Keratinocyte (primary cell): Measurements from ENCODE around the gene ABCC9. TPM values are rescaled to one million over a fixed set of nuclear protein-coding genes. Genes with fewer than 3 reads are reported as not detected.

Source experiments
- DNase-seq: peaks from one replicate; pipeline ENCODE4 v3.0.0-alpha.2; 2011; ENCODE audit warnings: low read depth, missing footprints, low spot score
- FAIRE-seq: peaks from 2 replicates; lab custom pipeline; 2011; peaks lifted over from hg19 to GRCh38; lab: Jason Lieb, UNC
- H2AFZ ChIP-seq: 2 replicates; pipeline ENCODE4 v1.6.0; 2012; ENCODE audit warnings: low read length, control low read depth, inconsistent platforms; ENCODE audit not compliant: control insufficient read depth
- H3K27ac ChIP-seq: 2 replicates; pipeline ENCODE4 v1.5.1; 2011; ENCODE audit warnings: low read length; ENCODE audit not compliant: control insufficient read depth, insufficient read depth
- H3K27me3 ChIP-seq: 3 replicates; pipeline ENCODE4 v1.6.0; 2011; ENCODE audit warnings: low read length; ENCODE audit not compliant: control insufficient read depth, insufficient read depth; ENCODE audit errors: extremely low read depth
- H3K36me3 ChIP-seq, 2 experiments: 2 replicates in 1 of 2; 3 replicates in 1 of 2; pipeline ENCODE4 v1.5.1; 2011; ENCODE audit warnings: low read length in 2 of 2, mild to moderate bottlenecking in 1 of 2; ENCODE audit not compliant: control insufficient read depth in 2 of 2, insufficient read depth in 2 of 2; ENCODE audit errors: extremely low read depth in 1 of 2
- H3K4me1 ChIP-seq: 3 replicates; pipeline ENCODE4 v1.5.1; 2011; ENCODE audit warnings: low read length; ENCODE audit not compliant: control insufficient read depth, insufficient read depth; ENCODE audit errors: extremely low read depth
- H3K4me2 ChIP-seq: 3 replicates; pipeline ENCODE4 v1.6.0; 2011; ENCODE audit warnings: low read depth, low read length; ENCODE audit not compliant: control insufficient read depth, insufficient read depth; ENCODE audit errors: extremely low read depth
- H3K4me3 ChIP-seq, 3 experiments: fragments of 200-600 bp in 1 of 3; sonication (generic) in 1 of 3; 2 replicates in 2 of 3; 3 replicates in 1 of 3; pipeline ENCODE4 v1.5.1; 2011 to 2016; ENCODE audit warnings: low read length in 3 of 3, mild to moderate bottlenecking in 3 of 3, control low read depth in 2 of 3, inconsistent platforms in 1 of 3, low read depth in 1 of 3, mixed read lengths in 1 of 3, mixed run types in 1 of 3, moderate library complexity in 1 of 3; ENCODE audit not compliant: control insufficient read depth in 2 of 3, insufficient read depth in 2 of 3; ENCODE audit errors: extremely low read depth in 1 of 3
- H3K79me2 ChIP-seq: 2 replicates; pipeline ENCODE4 v1.6.0; 2012; ENCODE audit warnings: low read length; ENCODE audit not compliant: control insufficient read depth, insufficient read depth
- H3K9ac ChIP-seq: 3 replicates; pipeline ENCODE4 v1.6.0; 2011; ENCODE audit warnings: low read length; ENCODE audit not compliant: control insufficient read depth, insufficient read depth; ENCODE audit errors: extremely low read depth
- H3K9me1 ChIP-seq: 3 replicates; pipeline ENCODE4 v1.6.0; 2011; ENCODE audit warnings: low read length; ENCODE audit not compliant: control insufficient read depth, insufficient read depth; ENCODE audit errors: extremely low read depth
- H3K9me3 ChIP-seq: 2 replicates; pipeline ENCODE4 v1.5.1; 2012; ENCODE audit warnings: low read depth, low read length; ENCODE audit not compliant: control insufficient read depth
- H4K20me1 ChIP-seq: 3 replicates; pipeline ENCODE4 v1.6.0; 2011; ENCODE audit warnings: low read length; ENCODE audit not compliant: control insufficient read depth, insufficient read depth; ENCODE audit errors: extremely low read depth
- EZH2 ChIP-seq: IDR thresholded peaks from one replicate; pipeline ENCODE4 v1.6.1; 2012; ENCODE audit warnings: inconsistent platforms, mild to moderate bottlenecking, low read length, moderate library complexity
- dilution Hi-C: fragments of 300-500 bp; cut with MboI; formaldehyde crosslinking; loops from one replicate; pipeline ENCODE4 v1.7.0; 2020; ENCODE audit warnings: low sequenced_read_pairs; ENCODE audit not compliant: extremely low pct_ligation_motif_present
- polyA minus RNA-seq, 3 experiments: library from RNA; depleted of rRNA, polyadenylated mRNA; stranded (reverse); fragments of >200 nt; gene quantifications; 1 replicate in 1 of 3; 2 replicates in 1 of 3; 3 replicates in 1 of 3; pipeline ENCODE4 v1.2.3, GENCODE V29; 2011
- polyA plus RNA-seq, 5 experiments: library from polyadenylated mRNA; depleted of rRNA in 3 of 5; stranded (reverse) in 3 of 5; stranded (forward) in 1 of 5; unstranded in 1 of 5; fragments of >200 nt; gene quantifications; 1 replicate in 1 of 5; 2 replicates in 3 of 5; 3 replicates in 1 of 5; pipeline versions ENCODE4 v1.2.1 to v1.2.3, GENCODE V29; 2011 to 2012; ENCODE audit warnings: missing spikeins in 2 of 5, low read depth in 1 of 5, low replicate concordance in 1 of 5
- TF ChIP-seq, protein P1 (sequence below), 3 experiments: IDR thresholded peaks in 1 of 3; conservative IDR thresholded peaks in 1 of 3; optimal IDR thresholded peaks in 1 of 3; 2 replicates in 2 of 3; 3 replicates in 1 of 3; pipeline versions ENCODE3 to v1.5.1; 2011; ENCODE audit warnings: low read length in 3 of 3, mild to moderate bottlenecking in 3 of 3, moderate library complexity in 2 of 3, control low read depth in 1 of 3, inconsistent platforms in 1 of 3; ENCODE audit not compliant: insufficient read depth in 2 of 3; ENCODE audit errors: extremely low read depth in 1 of 3

Gene ABCC9
- under 0.01 to 0.01 TPM in 2 of 3 replicates, not detected in the other for polyA plus RNA-seq
- not detected for polyA plus RNA-seq (2011; ENCODE audit: low read depth)
- polyA plus RNA-seq (2011; cell fraction: cytosol; rRNA removed), result not detected in 2 replicates
- polyA plus RNA-seq (2011; cell fraction: nucleus; rRNA removed), result 0.01 and 0.24 TPM in 2 replicates
- 0.03 TPM in 1 of 2 replicates, not detected in the other for polyA plus RNA-seq (2012; ENCODE audit: low replicate concordance)
- polyA minus RNA-seq, result 0.03 to 0.16 TPM in 2 of 3 replicates, not detected in the other
- polyA minus RNA-seq (2011; cell fraction: cytosol; rRNA and poly(A)+ RNA removed), result not detected
- polyA minus RNA-seq (2011; cell fraction: nucleus; rRNA and poly(A)+ RNA removed), result 0.08 and 0.11 TPM in 2 replicates

DNA sequence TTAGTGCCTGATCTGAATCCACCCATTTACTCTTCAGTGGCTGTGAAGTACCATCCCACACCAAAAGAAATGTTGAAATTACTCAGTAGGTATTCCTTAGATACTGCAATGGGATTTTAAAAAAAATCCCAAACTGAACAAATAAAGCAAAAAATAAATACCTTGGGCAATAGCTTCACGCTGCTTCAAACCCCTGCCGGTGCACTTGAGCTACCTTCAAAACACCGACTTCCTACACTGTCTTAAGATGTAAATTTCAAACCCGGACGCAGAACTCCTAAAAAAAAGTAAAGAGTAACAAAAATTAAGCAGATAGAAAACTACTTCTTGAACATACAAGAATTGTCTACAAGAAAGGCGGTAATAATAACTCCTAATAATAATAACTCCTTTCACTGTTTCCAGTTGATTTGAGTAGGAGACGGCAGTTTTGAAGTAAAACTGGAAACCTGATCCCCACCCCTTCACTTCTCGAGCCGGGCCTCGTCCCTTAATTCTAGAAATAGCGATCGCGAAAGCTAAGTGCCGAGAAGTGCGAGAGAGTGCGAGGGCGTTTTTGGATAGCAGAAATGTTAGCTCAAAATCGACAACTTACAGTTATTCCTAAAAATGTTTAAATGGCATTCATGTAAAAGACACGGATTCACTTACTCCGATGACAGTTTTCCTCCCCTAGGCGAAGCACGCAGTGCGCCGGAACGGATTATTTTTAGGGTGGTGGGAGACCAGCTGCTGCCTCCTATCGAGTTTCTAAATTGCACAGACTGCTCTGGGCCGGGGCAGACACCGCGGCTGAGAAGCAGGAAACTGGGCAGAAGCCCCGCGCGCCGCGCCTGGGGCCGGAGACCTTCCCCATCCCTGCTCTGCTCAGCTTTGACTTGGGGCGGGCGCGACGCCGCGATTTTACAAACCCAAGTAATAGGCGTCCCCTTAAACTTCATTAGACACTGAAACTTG, at the start of gene ABCC9:
Gene ABCC9 (minus strand): TSS at position 878 of the 957 bp plus-strand sequence. CDS start 4,752 bp downstream, outside the sequence.
- H3K9ac ChIP-seq, result no peak within 1 kb of the TSS

DNA sequence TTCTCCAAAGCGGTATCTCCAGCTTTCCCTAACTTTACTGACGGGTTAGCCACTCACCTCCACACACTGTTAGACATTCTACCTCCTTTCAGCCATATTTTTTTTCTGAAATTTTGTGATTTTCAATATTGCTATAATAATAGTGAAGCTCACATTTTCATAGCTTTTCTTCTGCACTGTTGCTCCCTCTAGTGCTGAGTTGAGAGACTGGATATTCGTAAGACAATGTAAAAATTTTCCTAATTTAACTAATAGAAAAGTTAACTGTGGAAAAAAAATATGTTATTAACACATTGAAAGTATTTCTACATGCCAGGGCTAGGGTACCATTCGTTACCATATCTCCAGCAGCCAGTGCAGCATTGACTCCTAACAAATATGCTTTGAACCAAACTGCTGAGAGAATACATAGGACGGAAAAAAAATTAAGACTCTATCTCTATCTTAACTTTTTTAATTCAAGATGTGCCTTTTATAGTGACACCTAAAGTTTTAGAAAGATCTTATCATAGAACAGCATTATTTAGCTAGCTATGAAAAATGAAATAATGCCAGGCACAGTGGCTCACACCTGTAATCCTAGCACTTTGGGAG, 48.7 kb upstream of the ABCC9 start:
- no peak for FAIRE-seq
- dilution Hi-C loops, result no loop called here
- Histone ChIP-seq H3K9me1 (no peaks in the 10 kb centered on the region), H2AFZ (no peak overlapping the region), H4K20me1 (no peaks in the 10 kb centered on the region), H3K27ac (no peak overlapping the region), H3K27me3 (no peaks in the 10 kb centered on the region), H3K4me2 (no peak overlapping the region), H3K9me3 (no peaks in the 10 kb centered on the region), H3K36me3 (no peaks in the 10 kb centered on the region), H3K79me2 (no peaks in the 10 kb centered on the region), H3K4me3 (no peak overlapping the region), H3K4me1 (no peaks in the 10 kb centered on the region), H3K9ac (no peak overlapping the region)
- no peak for DNase-seq
- TF ChIP-seq, protein P1, sequence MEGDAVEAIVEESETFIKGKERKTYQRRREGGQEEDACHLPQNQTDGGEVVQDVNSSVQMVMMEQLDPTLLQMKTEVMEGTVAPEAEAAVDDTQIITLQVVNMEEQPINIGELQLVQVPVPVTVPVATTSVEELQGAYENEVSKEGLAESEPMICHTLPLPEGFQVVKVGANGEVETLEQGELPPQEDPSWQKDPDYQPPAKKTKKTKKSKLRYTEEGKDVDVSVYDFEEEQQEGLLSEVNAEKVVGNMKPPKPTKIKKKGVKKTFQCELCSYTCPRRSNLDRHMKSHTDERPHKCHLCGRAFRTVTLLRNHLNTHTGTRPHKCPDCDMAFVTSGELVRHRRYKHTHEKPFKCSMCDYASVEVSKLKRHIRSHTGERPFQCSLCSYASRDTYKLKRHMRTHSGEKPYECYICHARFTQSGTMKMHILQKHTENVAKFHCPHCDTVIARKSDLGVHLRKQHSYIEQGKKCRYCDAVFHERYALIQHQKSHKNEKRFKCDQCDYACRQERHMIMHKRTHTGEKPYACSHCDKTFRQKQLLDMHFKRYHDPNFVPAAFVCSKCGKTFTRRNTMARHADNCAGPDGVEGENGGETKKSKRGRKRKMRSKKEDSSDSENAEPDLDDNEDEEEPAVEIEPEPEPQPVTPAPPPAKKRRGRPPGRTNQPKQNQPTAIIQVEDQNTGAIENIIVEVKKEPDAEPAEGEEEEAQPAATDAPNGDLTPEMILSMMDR (optimal IDR thresholded peaks at IDR 0.05 in 1 of 3, IDR thresholded peaks at IDR 0.05 in 1 of 3, conservative IDR thresholded peaks at IDR 0.05 in 1 of 3; ENCODE audit: extremely low read depth in 1 of 3, insufficient read depth in 2 of 3, low read length in 3 of 3), result peak in 2 of 3 experiments; percentile 42
- no peak for TF ChIP-seq EZH2

More for the DNA sequence above, at the start of gene ABCC9:
- dilution Hi-C loops, result no loop called here
- no peaks in the 10 kb centered on the region for H3K9me1 ChIP-seq
- peaks cover 7% of the 10 kb centered on the region for H3K4me1 ChIP-seq
- FAIRE-seq (no peak), DNase-seq (no peak)
- H3K36me3 ChIP-seq, result no peaks in the 10 kb centered on the region
- H4K20me1 ChIP-seq, result no peaks in the 10 kb centered on the region
- no peak within 1 kb of the TSS for H2AFZ ChIP-seq
- H3K9me3 ChIP-seq, result no peaks in the 10 kb centered on the region
- H3K4me2 ChIP-seq, result peak within 1 kb of the TSS; percentile 58
- H3K79me2 ChIP-seq, result no peaks in the 10 kb centered on the region
- peak within 1 kb of the TSS in 2 of 3 experiments; percentile 25 to 34 for H3K4me3 ChIP-seq
- no peak within 1 kb of the TSS for H3K27ac ChIP-seq
- peaks cover 27% of the 10 kb centered on the region for H3K27me3 ChIP-seq
- TF ChIP-seq, protein P1 (optimal IDR thresholded peaks at IDR 0.05 in 1 of 3, IDR thresholded peaks at IDR 0.05 in 1 of 3, conservative IDR thresholded peaks at IDR 0.05 in 1 of 3; ENCODE audit: extremely low read depth in 1 of 3, insufficient read depth in 2 of 3, low read length in 3 of 3), result no peak
- TF ChIP-seq EZH2, result no peak
